CD4-positive, alpha-beta T cell (primary cell): Measurements from ENCODE around the gene NOL4. TPM values are rescaled to one million over a fixed set of nuclear protein-coding genes. Genes with fewer than 3 reads are reported as not detected.
"Not testable (repeated sequence)": the region's sequence is repeated elsewhere in the genome, so short reads cannot be mapped to it uniquely, and the experiment has no call there.

Experiments used
- ATAC-seq: fragments of 200-7000 bp; cut with Tn5 transposase; one replicate; pipeline ENCODE4 v1.10.0; 2022; ENCODE audit warnings: mild to moderate bottlenecking; ENCODE audit not compliant: poor library complexity
- CTCF ChIA-PET: fragments of 350-600 bp; sonication (Branson Sonifier 250); formaldehyde crosslinking; loops from one replicate; lab custom pipeline; 2021; ENCODE audit warnings: antibody characterized with exemption, inconsistent platforms; lab: Charles Lee
- POLR2A ChIA-PET: fragments of 350-600 bp; sonication (Branson Sonifier 250); formaldehyde crosslinking; loops from one replicate; lab custom pipeline; 2021; ENCODE audit warnings: antibody characterized with exemption, inconsistent platforms; lab: Charles Lee
- DNase-seq, 14 experiments: peaks; one replicate each; pipeline ENCODE4 v3.0.0-alpha.2; 2013 to 2020; ENCODE audit warnings: mixed read lengths in 2 of 14
- H3K27ac ChIP-seq, 2 donors: one replicate each; pipeline versions ENCODE4 v1.5.1 to v1.7.0; 2013; ENCODE audit warnings: low read length in 2 of 2, low read depth in 1 of 2, mild to moderate bottlenecking in 1 of 2
- H3K27me3 ChIP-seq, 2 experiments: 1 replicate in 1 of 2; 2 replicates in 1 of 2; pipeline versions ENCODE4 v1.6.1 to v1.7.0; 2013; ENCODE audit warnings: low read length in 2 of 2, control low read depth in 1 of 2, mild to moderate bottlenecking in 1 of 2, moderate library complexity in 1 of 2; ENCODE audit not compliant: insufficient read depth in 2 of 2, control insufficient read depth in 1 of 2
- H3K36me3 ChIP-seq: one replicate; pipeline ENCODE4 v1.6.1; 2013; ENCODE audit warnings: low read length, control low read depth; ENCODE audit not compliant: insufficient read depth
- H3K4me1 ChIP-seq: one replicate; pipeline ENCODE4 v1.6.1; 2013; ENCODE audit warnings: low read length, control low read depth; ENCODE audit not compliant: insufficient read depth
- H3K4me3 ChIP-seq: one replicate; pipeline ENCODE4 v1.5.1; 2013; ENCODE audit warnings: mild to moderate bottlenecking, low read length, moderate library complexity
- H3K9me3 ChIP-seq, 2 experiments: 1 replicate in 1 of 2; 2 replicates in 1 of 2; pipeline versions ENCODE4 v1.6.1 to v1.7.0; 2013; ENCODE audit warnings: low read length in 2 of 2, mild to moderate bottlenecking in 2 of 2, control low read depth in 1 of 2, moderate library complexity in 1 of 2; ENCODE audit not compliant: control insufficient read depth in 1 of 2, insufficient read depth in 1 of 2
- H3K27ac Mint-ChIP-seq: one replicate; pipeline ENCODE4 v1.8.0; 2020; ENCODE audit warnings: mixed read lengths
- H3K27me3 Mint-ChIP-seq: one replicate; pipeline ENCODE4 v1.8.0; 2021; ENCODE audit warnings: mixed read lengths
- H3K36me3 Mint-ChIP-seq: one replicate; pipeline ENCODE4 v1.8.0; 2021; ENCODE audit warnings: low read depth, mixed read lengths
- H3K4me1 Mint-ChIP-seq: one replicate; pipeline ENCODE4 v1.8.0; 2021; ENCODE audit warnings: low read depth, mixed read lengths
- H3K4me3 Mint-ChIP-seq: one replicate; pipeline ENCODE4 v1.8.0; 2020; ENCODE audit warnings: mild to moderate bottlenecking, mixed read lengths
- H3K9me3 Mint-ChIP-seq: one replicate; pipeline ENCODE4 v1.8.0; 2020; ENCODE audit warnings: mixed read lengths
- intact Hi-C, 2 experiments: fragments of 100-400 bp; cut with DNase I in 1 of 2; cut with micrococcal nuclease in 1 of 2; formaldehyde crosslinking; loops; one replicate each; pipeline versions ENCODE4 v1.15.1 to v1.9.0; 2023 to 2025; cut with DNase I, micrococcal nuclease
- total RNA-seq, 174 experiments: library from RNA in 2 of 174; stranded (reverse) in 2 of 174; gene quantifications; one replicate each; pipeline ENCODE4 v1.2.3 and lab custom pipeline; 2021 to 2026
- TF ChIP-seq, protein P1 (sequence below): fragments of 200-600 bp; IDR thresholded peaks from one replicate; pipeline ENCODE4 v1.8.0; 2022; ENCODE audit warnings: antibody characterized with exemption, mild to moderate bottlenecking

NOL4 gene
- total RNA-seq, 2 experiments from 2014 or later, result not detected

DNA sequence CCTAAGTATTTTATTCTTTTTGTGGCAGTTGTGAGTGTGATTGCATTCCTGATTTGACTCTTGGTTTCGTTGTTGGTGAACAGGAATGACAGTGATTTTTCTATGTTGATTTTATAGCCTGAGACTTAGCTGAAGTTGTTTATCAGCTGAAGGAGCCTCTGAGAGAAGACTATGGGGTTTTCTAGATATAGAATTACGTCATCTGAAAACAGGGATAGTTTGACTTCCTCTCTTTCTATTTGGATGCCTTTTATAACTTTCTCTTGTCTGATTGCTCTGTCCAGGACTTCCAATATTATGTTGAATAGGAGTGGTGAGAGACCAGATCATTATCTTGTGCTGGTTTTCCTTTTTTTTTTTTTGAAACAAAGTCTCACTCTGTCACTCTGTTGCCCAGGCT, 18.0 kb upstream of the NOL4 start:
- Histone ChIP-seq H3K4me1 (no peaks in the 10 kb centered on the region), H3K4me3 (no peak overlapping the region), H3K27ac (no peak overlapping the region), H3K27me3 (no peaks in the 10 kb centered on the region), H3K9me3 (no peaks in the 10 kb centered on the region), H3K36me3 (no peaks in the 10 kb centered on the region)
- TF ChIP-seq, protein P1, sequence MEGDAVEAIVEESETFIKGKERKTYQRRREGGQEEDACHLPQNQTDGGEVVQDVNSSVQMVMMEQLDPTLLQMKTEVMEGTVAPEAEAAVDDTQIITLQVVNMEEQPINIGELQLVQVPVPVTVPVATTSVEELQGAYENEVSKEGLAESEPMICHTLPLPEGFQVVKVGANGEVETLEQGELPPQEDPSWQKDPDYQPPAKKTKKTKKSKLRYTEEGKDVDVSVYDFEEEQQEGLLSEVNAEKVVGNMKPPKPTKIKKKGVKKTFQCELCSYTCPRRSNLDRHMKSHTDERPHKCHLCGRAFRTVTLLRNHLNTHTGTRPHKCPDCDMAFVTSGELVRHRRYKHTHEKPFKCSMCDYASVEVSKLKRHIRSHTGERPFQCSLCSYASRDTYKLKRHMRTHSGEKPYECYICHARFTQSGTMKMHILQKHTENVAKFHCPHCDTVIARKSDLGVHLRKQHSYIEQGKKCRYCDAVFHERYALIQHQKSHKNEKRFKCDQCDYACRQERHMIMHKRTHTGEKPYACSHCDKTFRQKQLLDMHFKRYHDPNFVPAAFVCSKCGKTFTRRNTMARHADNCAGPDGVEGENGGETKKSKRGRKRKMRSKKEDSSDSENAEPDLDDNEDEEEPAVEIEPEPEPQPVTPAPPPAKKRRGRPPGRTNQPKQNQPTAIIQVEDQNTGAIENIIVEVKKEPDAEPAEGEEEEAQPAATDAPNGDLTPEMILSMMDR, result no peak
- H3K27me3 Mint-ChIP-seq, result no peaks in the 10 kb centered on the region
- no peak overlapping the region for H3K4me3 Mint-ChIP-seq
- DNase-seq (no peak), ATAC-seq (no peak)
- H3K4me1 Mint-ChIP-seq, result no peaks in the 10 kb centered on the region
- ChIA-PET CTCF (no interaction called here), POLR2A (no interaction called here)
- no peaks in the 10 kb centered on the region for H3K36me3 Mint-ChIP-seq
- intact Hi-C loops, result no loop called here
- no peak overlapping the region for H3K27ac Mint-ChIP-seq
- H3K9me3 Mint-ChIP-seq, result peaks cover 19% of the 10 kb centered on the region

DNA sequence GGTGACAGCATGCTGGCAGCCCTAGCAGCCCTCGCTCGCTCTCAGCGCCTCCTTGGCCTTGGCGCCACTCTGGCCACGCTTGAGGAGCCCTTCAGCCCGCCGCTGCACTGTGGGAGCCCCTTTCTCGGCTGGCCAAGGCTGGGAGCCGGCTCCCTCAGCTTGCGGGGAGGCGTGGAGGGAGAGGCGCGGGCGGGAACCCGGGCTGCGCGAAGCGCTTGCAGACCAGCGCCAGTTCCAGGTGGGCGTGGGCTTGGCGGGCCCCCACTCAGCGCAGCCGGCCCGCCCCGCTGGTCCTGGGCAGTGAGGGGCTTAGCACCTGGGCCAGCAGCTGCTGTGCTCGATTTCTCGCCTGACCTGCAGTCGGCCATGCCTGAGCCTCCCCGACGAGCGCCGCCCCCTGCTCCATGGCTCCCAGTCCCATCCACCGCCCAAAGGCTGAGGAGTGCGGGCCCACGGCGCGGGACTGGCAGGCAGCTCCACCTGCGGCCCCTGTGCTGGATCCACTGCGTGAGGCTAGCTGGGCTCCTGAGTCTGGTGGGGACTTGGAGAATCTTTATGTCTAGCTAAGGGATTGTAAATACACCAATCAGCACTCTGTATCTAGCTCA, 9.2 kb upstream of the NOL4 start:
- intact Hi-C loops, H3K9me3 Mint-ChIP-seq, H3K27me3 Mint-ChIP-seq, H3K27ac Mint-ChIP-seq, DNase-seq, H3K36me3 ChIP-seq, H3K36me3 Mint-ChIP-seq, H3K4me1 ChIP-seq, ATAC-seq, H3K4me3 ChIP-seq, H3K4me3 Mint-ChIP-seq, CTCF ChIA-PET, H3K4me1 Mint-ChIP-seq, POLR2A ChIA-PET, H3K27ac ChIP-seq, H3K27me3 ChIP-seq: not testable (repeated sequence)
- H3K9me3 ChIP-seq, result peaks cover 0 to 13% of the 10 kb centered on the region in 2 experiments

DNA sequence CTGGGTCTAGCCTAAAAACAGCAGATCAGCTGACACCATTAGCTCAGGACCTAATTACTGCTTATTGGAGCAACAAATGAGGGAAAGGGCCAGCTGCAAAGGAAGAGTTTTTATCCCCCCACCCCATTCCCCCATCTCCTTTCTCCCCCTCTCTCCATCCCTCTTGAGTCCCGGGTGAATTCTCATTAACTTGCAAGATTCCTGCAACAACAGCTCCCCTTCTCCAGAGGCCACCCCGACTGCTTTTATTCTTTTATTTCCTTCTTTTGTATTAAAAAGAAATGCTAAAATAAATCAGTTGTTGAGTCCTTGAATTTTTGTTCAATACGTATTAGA, 473 bp upstream of the NOL4 start:
- Histone ChIP-seq H3K4me1 (no peaks in the 10 kb centered on the region), H3K4me3 (no peak overlapping the region), H3K9me3 (peaks cover 0 to 32% of the 10 kb centered on the region in 2 experiments), H3K27me3 (peaks cover 24 to 41% of the 10 kb centered on the region in 2 experiments), H3K36me3 (no peaks in the 10 kb centered on the region), H3K27ac (no peak overlapping the region)
- H3K27me3 Mint-ChIP-seq, result peaks cover 46% of the 10 kb centered on the region
- CTCF ChIA-PET, result no interaction called here
- TF ChIP-seq, protein P1, result no peak
- H3K27ac Mint-ChIP-seq, result no peak overlapping the region
- H3K4me1 Mint-ChIP-seq, result no peaks in the 10 kb centered on the region
- no peaks in the 10 kb centered on the region for H3K36me3 Mint-ChIP-seq
- DNase-seq (no peak), ATAC-seq (no peak)
- intact Hi-C loops, result no loop called here
- no peak overlapping the region for H3K4me3 Mint-ChIP-seq
- peaks cover 6% of the 10 kb centered on the region for H3K9me3 Mint-ChIP-seq
- POLR2A ChIA-PET, result no interaction called here

DNA sequence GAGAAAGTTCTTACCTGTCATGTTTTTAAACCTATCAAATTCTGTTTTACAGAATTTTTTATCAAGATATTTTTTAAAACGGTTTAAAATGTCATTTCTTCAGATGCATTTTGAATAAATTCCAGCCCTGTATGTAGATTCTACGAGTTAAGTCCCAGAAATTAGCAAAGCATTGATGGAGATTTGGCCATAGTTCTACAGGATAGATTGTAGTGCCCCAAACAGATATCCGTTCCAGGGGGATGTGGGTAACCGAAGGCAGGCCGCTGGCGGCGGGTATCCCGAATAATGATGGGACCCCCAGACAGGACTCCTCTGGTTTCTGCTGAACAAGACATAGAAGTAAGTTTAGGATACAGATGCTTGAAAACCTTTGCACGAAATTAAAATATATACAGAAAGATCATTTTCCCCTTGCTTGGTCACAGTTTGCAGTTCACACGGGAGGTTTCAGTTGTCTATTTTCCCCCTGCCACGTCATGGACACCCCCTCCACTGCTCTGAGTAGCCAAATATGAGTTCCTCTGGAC, 755 bp downstream of the NOL4 start:
- peaks cover 24 to 41% of the 10 kb centered on the region in 2 experiments for H3K27me3 ChIP-seq
- no peak overlapping the region for H3K4me3 ChIP-seq
- DNase-seq, result no peak
- Mint-ChIP-seq H3K4me3 (no peak overlapping the region), H3K36me3 (no peaks in the 10 kb centered on the region), H3K4me1 (no peaks in the 10 kb centered on the region), H3K27ac (no peak overlapping the region), H3K9me3 (peaks cover 6% of the 10 kb centered on the region), H3K27me3 (peaks cover 53% of the 10 kb centered on the region)
- intact Hi-C loops, result no loop called here
- ChIA-PET CTCF (no interaction called here), POLR2A (no interaction called here)
- ATAC-seq, result no peak
- no peak overlapping the region for H3K27ac ChIP-seq
- no peaks in the 10 kb centered on the region for H3K36me3 ChIP-seq
- TF ChIP-seq, protein P1, result no peak
- H3K4me1 ChIP-seq, result no peaks in the 10 kb centered on the region
- peaks cover 0 to 34% of the 10 kb centered on the region in 2 experiments for H3K9me3 ChIP-seq
